ENCODE results near the gene BCL6.

DNA sequence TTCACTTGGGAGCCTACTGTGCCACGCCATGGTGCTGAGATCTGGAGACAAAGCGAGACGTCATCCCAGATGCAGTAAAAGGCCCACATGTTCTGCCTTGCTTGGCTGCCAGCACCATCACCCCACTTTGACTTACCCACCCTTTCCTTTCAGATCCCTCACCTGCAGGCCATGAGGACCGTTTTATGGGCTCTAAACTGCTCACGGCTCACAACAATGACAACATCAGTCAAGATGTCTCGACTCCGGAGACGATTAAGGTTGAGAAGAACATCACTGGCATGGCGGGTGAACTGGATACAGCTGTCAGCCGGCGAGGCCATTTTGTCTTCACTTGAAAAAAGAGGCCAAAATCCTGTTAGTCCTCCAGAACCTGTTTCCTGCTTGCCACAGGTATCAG is 11.9 kb downstream of the BCL6 start:
- no peak for TF ChIP-seq POLR2A (IDR thresholded peaks at IDR 0.05)
- TF ChIP-seq, protein P1, sequence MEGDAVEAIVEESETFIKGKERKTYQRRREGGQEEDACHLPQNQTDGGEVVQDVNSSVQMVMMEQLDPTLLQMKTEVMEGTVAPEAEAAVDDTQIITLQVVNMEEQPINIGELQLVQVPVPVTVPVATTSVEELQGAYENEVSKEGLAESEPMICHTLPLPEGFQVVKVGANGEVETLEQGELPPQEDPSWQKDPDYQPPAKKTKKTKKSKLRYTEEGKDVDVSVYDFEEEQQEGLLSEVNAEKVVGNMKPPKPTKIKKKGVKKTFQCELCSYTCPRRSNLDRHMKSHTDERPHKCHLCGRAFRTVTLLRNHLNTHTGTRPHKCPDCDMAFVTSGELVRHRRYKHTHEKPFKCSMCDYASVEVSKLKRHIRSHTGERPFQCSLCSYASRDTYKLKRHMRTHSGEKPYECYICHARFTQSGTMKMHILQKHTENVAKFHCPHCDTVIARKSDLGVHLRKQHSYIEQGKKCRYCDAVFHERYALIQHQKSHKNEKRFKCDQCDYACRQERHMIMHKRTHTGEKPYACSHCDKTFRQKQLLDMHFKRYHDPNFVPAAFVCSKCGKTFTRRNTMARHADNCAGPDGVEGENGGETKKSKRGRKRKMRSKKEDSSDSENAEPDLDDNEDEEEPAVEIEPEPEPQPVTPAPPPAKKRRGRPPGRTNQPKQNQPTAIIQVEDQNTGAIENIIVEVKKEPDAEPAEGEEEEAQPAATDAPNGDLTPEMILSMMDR (IDR thresholded peaks at IDR 0.05), result no peak

All from lower leg skin (tissue), 3 donors.